Right lung (tissue), 5 donors: ENCODE data around the gene PLEKHA7. TPM values are rescaled to one million over a fixed set of nuclear protein-coding genes. Genes with fewer than 3 reads are reported as not detected.
"Not testable (repeated sequence)": the region's sequence is repeated elsewhere in the genome, so short reads cannot be mapped to it uniquely, and the experiment has no call there.

ENCODE experiments used
- DNase-seq, 2 donors: peaks; one replicate each; pipeline ENCODE4 v3.0.0-alpha.2; 2013
- polyA plus RNA-seq, 5 donors: library from polyadenylated mRNA; unstranded; fragments of 120-200 nt; gene quantifications; one replicate each; pipeline versions ENCODE4 v1.2.1 to v1.2.3, GENCODE V29; 2013; ENCODE audit warnings: inconsistent platforms in 1 of 5, low replicate concordance in 1 of 5; ENCODE audit not compliant: insufficient read length in 5 of 5, insufficient read depth in 1 of 5

The PLEKHA7 gene
- polyA plus RNA-seq, 5 donors = 21.2 to 31.8 (median 29.6) TPM

GRCh38 chr11:17012712-17013547 is 1.3 kb downstream of the PLEKHA7 start:
- DNase-seq = peak; percentile 18 to 35

- DNase-seq = no peak
Observed at GRCh38 chr11:17012179-17012578, 2.0 kb downstream of the PLEKHA7 start.

- DNase-seq = no peak
Observed at GRCh38 chr11:17010851-17011420, 3.3 kb downstream of the PLEKHA7 start.

GRCh38 chr11:17008099-17008498 is 6.1 kb downstream of the PLEKHA7 start:
- DNase-seq = no peak

GRCh38 chr11:17005646-17006045 is 8.6 kb downstream of the PLEKHA7 start:
- no peak for DNase-seq

- no peak for DNase-seq
Observed at GRCh38 chr11:17004486-17005148, 9.6 kb downstream of the PLEKHA7 start.

GRCh38 chr11:17003426-17003825 is 10.8 kb downstream of the PLEKHA7 start:
- DNase-seq = no peak

GRCh38 chr11:17002543-17002942 is 11.7 kb downstream of the PLEKHA7 start:
- DNase-seq = no peak

- DNase-seq = no peak
Observed at GRCh38 chr11:17001806-17002205, 12.4 kb downstream of the PLEKHA7 start.

- DNase-seq = no peak
Observed at GRCh38 chr11:17000987-17001386, 13.2 kb downstream of the PLEKHA7 start.

GRCh38 chr11:17000253-17000652 is 14.0 kb downstream of the PLEKHA7 start:
- DNase-seq = not testable (repeated sequence)

GRCh38 chr11:16999116-16999515 is 15.1 kb downstream of the PLEKHA7 start:
- no peak for DNase-seq

GRCh38 chr11:16997624-16998023 is 16.6 kb downstream of the PLEKHA7 start:
- no peak for DNase-seq

- no peak for DNase-seq
Observed at GRCh38 chr11:16993495-16993894, 20.7 kb downstream of the PLEKHA7 start.

GRCh38 chr11:16992846-16993245 is 21.4 kb downstream of the PLEKHA7 start:
- DNase-seq = no peak

- no peak for DNase-seq
Observed at GRCh38 chr11:16989554-16989953, 24.7 kb downstream of the PLEKHA7 start.

- peak in 1 of 2 donors; percentile 52 for DNase-seq
Observed at GRCh38 chr11:16987205-16987568, 27.0 kb downstream of the PLEKHA7 start.

- no peak for DNase-seq
Observed at GRCh38 chr11:16986434-16987204, 27.6 kb downstream of the PLEKHA7 start.

GRCh38 chr11:16985297-16985696 is 28.9 kb downstream of the PLEKHA7 start:
- no peak for DNase-seq

GRCh38 chr11:16984229-16984628 is 30.0 kb downstream of the PLEKHA7 start:
- DNase-seq = no peak

- no peak for DNase-seq
Observed at GRCh38 chr11:16982809-16983208, 31.4 kb downstream of the PLEKHA7 start.

- DNase-seq = no peak
Observed at GRCh38 chr11:16982256-16982671, 31.9 kb downstream of the PLEKHA7 start.
